ENCODE measurements around the gene SLC35F3.

The SLC35F3 gene

DNA sequence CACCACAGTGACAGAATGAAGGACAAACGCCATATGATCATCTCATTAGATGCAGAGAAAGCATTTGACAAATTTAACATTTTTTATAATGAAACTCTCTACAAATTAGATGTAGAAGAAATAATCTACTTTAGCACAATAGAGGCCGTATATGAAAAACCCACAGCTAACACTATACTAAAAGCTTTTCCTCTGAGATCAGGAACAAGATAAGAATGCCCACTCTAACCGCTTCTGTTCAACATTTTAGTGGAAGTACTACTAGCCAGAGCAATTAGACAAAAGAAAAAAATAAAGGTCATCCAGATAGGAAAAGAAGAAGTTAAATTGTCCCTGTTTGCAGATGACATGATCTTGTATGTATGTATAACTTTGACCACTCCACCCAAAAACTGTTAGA is 109.7 kb downstream of the SLC35F3 start:
- no peak overlapping the region for H3K4me3 ChIP-seq (ENCODE audit: insufficient read depth, low read depth, low read length)
- H3K27me3 ChIP-seq (ENCODE audit: control insufficient read depth, insufficient read depth, low read length, poor library complexity, severe bottlenecking), result no peaks in the 10 kb centered on the region
- 87 to 90% methylated on average over 2 to 3 of the region's 3 CpGs for WGBS, 2 experiments
- H3K9me3 ChIP-seq (ENCODE audit: control insufficient read depth, low read length), result no peaks in the 10 kb centered on the region
- H3K4me1 ChIP-seq (ENCODE audit: control insufficient read depth, insufficient read depth, low read length), result no peaks in the 10 kb centered on the region
- no peak overlapping the region for H3K27ac ChIP-seq (ENCODE audit: insufficient read depth, low read depth, low read length, poor library complexity, severe bottlenecking)
- H3K36me3 ChIP-seq (ENCODE audit: control insufficient read depth, insufficient read depth, low read length), result no peaks in the 10 kb centered on the region

DNA sequence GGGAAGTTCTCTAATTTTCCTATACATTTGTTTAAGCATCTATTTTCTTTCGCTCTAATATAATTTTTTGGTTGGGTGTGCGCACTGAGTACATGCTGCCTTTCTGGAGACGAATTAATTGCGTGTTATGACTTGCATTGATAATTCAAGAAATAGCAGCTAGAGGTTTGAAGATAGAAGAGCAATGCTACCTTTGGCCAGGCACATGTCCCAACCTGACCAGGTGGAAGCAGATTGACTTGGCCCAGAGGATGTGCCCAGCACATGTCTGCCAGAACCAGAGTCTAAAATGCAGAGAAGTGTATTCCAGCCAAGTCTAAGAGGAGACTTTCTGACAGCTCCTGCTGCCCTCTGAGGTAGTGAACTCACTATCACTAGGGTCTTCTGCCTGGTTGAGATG is 114.3 kb downstream of the SLC35F3 start:
- H3K4me3 ChIP-seq (ENCODE audit: insufficient read depth, low read depth, low read length), result no peak overlapping the region
- no peak overlapping the region for H3K27ac ChIP-seq (ENCODE audit: insufficient read depth, low read depth, low read length, poor library complexity, severe bottlenecking)
- H3K9me3 ChIP-seq (ENCODE audit: control insufficient read depth, low read length), result no peaks in the 10 kb centered on the region
- WGBS, 2 experiments, result 94 to 97% methylated on average over 4 of the region's 4 CpGs
- H3K4me1 ChIP-seq (ENCODE audit: control insufficient read depth, insufficient read depth, low read length), result no peaks in the 10 kb centered on the region
- H3K27me3 ChIP-seq (ENCODE audit: control insufficient read depth, insufficient read depth, low read length, poor library complexity, severe bottlenecking), result no peaks in the 10 kb centered on the region
- no peaks in the 10 kb centered on the region for H3K36me3 ChIP-seq (ENCODE audit: control insufficient read depth, insufficient read depth, low read length)

DNA sequence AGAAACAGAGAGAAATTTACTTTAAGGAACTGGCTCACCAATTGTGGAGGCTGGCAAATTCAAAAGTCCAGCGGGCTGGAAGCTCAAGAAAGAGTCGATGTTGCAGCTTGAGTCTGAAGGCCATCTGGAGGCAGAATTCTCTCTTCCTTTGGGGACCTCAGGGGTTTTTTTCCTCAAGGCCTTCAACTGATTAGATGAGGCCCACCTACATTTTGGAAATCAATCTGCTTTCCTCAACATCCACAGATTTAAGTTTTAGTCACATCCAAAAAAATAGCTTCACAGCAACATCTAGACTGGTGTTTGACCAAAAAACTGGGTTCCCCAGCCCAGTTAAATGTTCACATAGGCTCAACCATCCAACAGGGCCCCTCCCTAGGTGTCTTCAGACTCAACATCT is 114.9 kb downstream of the SLC35F3 start:
- 96 to 98% methylated on average over 2 of the region's 2 CpGs for WGBS, 2 experiments
- H3K27me3 ChIP-seq (ENCODE audit: control insufficient read depth, insufficient read depth, low read length, poor library complexity, severe bottlenecking), result no peaks in the 10 kb centered on the region
- H3K4me3 ChIP-seq (ENCODE audit: insufficient read depth, low read depth, low read length), result no peak overlapping the region
- H3K27ac ChIP-seq (ENCODE audit: insufficient read depth, low read depth, low read length, poor library complexity, severe bottlenecking), result no peak overlapping the region
- H3K36me3 ChIP-seq (ENCODE audit: control insufficient read depth, insufficient read depth, low read length), result no peaks in the 10 kb centered on the region
- no peaks in the 10 kb centered on the region for H3K4me1 ChIP-seq (ENCODE audit: control insufficient read depth, insufficient read depth, low read length)
- H3K9me3 ChIP-seq (ENCODE audit: control insufficient read depth, low read length), result no peaks in the 10 kb centered on the region

- no peaks in the 10 kb centered on the region for H3K4me1 ChIP-seq (ENCODE audit: control insufficient read depth, insufficient read depth, low read length)
- H3K27ac ChIP-seq (ENCODE audit: insufficient read depth, low read depth, low read length, poor library complexity, severe bottlenecking), result no peak overlapping the region
- H3K27me3 ChIP-seq (ENCODE audit: control insufficient read depth, insufficient read depth, low read length, poor library complexity, severe bottlenecking), result no peaks in the 10 kb centered on the region
- WGBS, 2 experiments, result 93 to 94% methylated on average over 2 of the region's 2 CpGs
- no peak overlapping the region for H3K4me3 ChIP-seq (ENCODE audit: insufficient read depth, low read depth, low read length)
- H3K9me3 ChIP-seq (ENCODE audit: control insufficient read depth, low read length), result no peaks in the 10 kb centered on the region
- no peaks in the 10 kb centered on the region for H3K36me3 ChIP-seq (ENCODE audit: control insufficient read depth, insufficient read depth, low read length)
Observed at GRCh38 chr1:234022302-234022701, 117.8 kb downstream of the SLC35F3 start.

- H3K9me3 ChIP-seq (ENCODE audit: control insufficient read depth, low read length), result no peaks in the 10 kb centered on the region
- no peaks in the 10 kb centered on the region for H3K36me3 ChIP-seq (ENCODE audit: control insufficient read depth, insufficient read depth, low read length)
- no peak overlapping the region for H3K27ac ChIP-seq (ENCODE audit: insufficient read depth, low read depth, low read length, poor library complexity, severe bottlenecking)
- H3K4me1 ChIP-seq (ENCODE audit: control insufficient read depth, insufficient read depth, low read length), result no peaks in the 10 kb centered on the region
- no peak overlapping the region for H3K4me3 ChIP-seq (ENCODE audit: insufficient read depth, low read depth, low read length)
- WGBS, 2 experiments, result 92 to 94% methylated on average over 8 of the region's 8 CpGs
- H3K27me3 ChIP-seq (ENCODE audit: control insufficient read depth, insufficient read depth, low read length, poor library complexity, severe bottlenecking), result no peaks in the 10 kb centered on the region
Observed at GRCh38 chr1:234039603-234040002, 135.1 kb downstream of the SLC35F3 start.

- Histone ChIP-seq H3K4me3 (ENCODE audit: insufficient read depth, low read depth, low read length) (no peak overlapping the region), H3K27me3 (ENCODE audit: control insufficient read depth, insufficient read depth, low read length, poor library complexity, severe bottlenecking) (no peaks in the 10 kb centered on the region), H3K9me3 (ENCODE audit: control insufficient read depth, low read length) (no peaks in the 10 kb centered on the region), H3K27ac (ENCODE audit: insufficient read depth, low read depth, low read length, poor library complexity, severe bottlenecking) (no peak overlapping the region), H3K36me3 (ENCODE audit: control insufficient read depth, insufficient read depth, low read length) (no peaks in the 10 kb centered on the region), H3K4me1 (ENCODE audit: control insufficient read depth, insufficient read depth, low read length) (no peaks in the 10 kb centered on the region)
- 93 to 96% methylated on average over 9 of the region's 9 CpGs for WGBS, 2 experiments
Observed at GRCh38 chr1:234040446-234041317, 136.2 kb downstream of the SLC35F3 start.

GRCh38 chr1:234044079-234044478 is 139.6 kb downstream of the SLC35F3 start:
- Histone ChIP-seq H3K4me1 (ENCODE audit: control insufficient read depth, insufficient read depth, low read length) (no peaks in the 10 kb centered on the region), H3K9me3 (ENCODE audit: control insufficient read depth, low read length) (no peaks in the 10 kb centered on the region), H3K27me3 (ENCODE audit: control insufficient read depth, insufficient read depth, low read length, poor library complexity, severe bottlenecking) (no peaks in the 10 kb centered on the region), H3K36me3 (ENCODE audit: control insufficient read depth, insufficient read depth, low read length) (no peaks in the 10 kb centered on the region), H3K27ac (ENCODE audit: insufficient read depth, low read depth, low read length, poor library complexity, severe bottlenecking) (no peak overlapping the region), H3K4me3 (ENCODE audit: insufficient read depth, low read depth, low read length) (no peak overlapping the region)
- 95 to 98% methylated on average over 1 of the region's 1 CpG for WGBS, 2 experiments

DNA sequence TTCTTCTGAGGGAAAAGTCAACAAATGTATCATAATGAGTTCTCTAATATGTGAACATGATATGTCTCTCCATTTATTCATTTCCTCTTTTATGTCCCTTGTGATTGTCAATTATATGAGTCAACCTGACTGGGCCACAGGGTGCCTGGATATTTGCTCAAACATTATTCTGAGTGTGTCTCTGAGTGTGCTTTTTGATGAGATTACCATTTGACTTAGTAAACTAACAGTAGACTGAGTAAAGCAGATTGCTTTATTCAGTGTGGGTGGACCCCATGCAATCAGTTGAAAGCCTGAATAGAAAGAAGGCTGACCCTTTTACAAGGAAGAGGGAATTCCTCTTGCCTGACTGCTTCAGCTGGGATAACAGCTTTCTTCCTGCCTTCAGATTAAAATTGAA is 142.6 kb downstream of the SLC35F3 start:
- Histone ChIP-seq H3K4me3 (ENCODE audit: insufficient read depth, low read depth, low read length) (no peak overlapping the region), H3K4me1 (ENCODE audit: control insufficient read depth, insufficient read depth, low read length) (no peaks in the 10 kb centered on the region), H3K9me3 (ENCODE audit: control insufficient read depth, low read length) (no peaks in the 10 kb centered on the region), H3K36me3 (ENCODE audit: control insufficient read depth, insufficient read depth, low read length) (no peaks in the 10 kb centered on the region), H3K27ac (ENCODE audit: insufficient read depth, low read depth, low read length, poor library complexity, severe bottlenecking) (no peak overlapping the region), H3K27me3 (ENCODE audit: control insufficient read depth, insufficient read depth, low read length, poor library complexity, severe bottlenecking) (no peaks in the 10 kb centered on the region)

DNA sequence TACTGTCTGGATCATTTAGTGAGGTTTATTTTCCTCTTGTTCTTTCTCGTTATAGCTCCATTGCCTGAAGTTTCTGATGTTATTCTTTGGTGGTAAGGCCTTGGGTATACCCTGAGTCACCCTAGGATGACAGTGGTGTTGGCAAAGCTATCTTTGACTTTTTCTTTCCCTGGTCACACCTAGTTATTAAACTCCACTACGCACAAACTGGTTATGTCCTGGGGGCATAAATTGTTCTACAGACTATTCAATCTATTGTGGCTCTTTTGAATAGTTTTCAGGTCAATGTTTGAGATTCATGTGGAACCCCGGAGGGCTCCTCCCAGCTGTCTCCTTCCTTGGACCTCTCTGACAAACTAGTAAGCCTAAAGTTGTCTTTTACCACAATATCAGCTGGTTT is 157.7 kb downstream of the SLC35F3 start:
- Histone ChIP-seq H3K27me3 (ENCODE audit: control insufficient read depth, insufficient read depth, low read length, poor library complexity, severe bottlenecking) (no peaks in the 10 kb centered on the region), H3K27ac (ENCODE audit: insufficient read depth, low read depth, low read length, poor library complexity, severe bottlenecking) (no peak overlapping the region), H3K36me3 (ENCODE audit: control insufficient read depth, insufficient read depth, low read length) (no peaks in the 10 kb centered on the region), H3K4me3 (ENCODE audit: insufficient read depth, low read depth, low read length) (no peak overlapping the region), H3K9me3 (ENCODE audit: control insufficient read depth, low read length) (no peaks in the 10 kb centered on the region), H3K4me1 (ENCODE audit: control insufficient read depth, insufficient read depth, low read length) (no peaks in the 10 kb centered on the region)
- 77 to 81% methylated on average over 2 to 3 of the region's 3 CpGs for WGBS, 2 experiments

DNA sequence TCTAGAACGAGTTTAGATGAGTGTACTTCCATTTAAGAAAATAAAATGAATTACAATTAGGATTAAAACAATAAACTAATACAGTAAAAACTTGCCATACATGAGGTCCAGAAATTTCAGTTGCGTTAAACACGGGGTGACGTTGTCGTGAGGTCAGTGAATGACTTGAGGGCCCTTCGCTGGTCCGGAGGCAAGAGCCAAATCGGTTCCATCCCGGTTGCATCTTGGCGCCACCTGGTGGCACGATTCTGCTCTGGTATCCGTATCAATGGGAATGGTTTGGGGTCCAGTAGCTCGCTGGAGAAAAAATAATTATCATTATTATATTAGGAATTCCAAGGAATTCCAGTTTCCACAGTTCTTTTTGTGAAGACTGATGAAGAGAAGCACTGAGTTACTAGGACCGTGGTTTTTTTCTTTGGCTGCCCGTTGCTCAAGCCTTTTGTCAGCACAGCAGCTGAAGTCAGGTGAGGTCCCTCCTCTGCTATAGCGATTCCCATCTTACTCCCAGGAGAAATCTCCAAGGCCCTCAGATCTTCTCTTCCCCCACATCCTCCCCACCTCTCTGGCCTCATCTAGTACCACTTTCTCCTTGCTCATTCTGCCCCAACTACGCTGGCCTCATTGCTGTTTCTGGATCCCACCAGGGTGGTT is 161.4 kb downstream of the SLC35F3 start:
- no peaks in the 10 kb centered on the region for H3K9me3 ChIP-seq (ENCODE audit: control insufficient read depth, low read length)
- 25 to 35% methylated on average over 13 to 16 of the region's 17 CpGs for WGBS, 2 experiments

More for the DNA sequence above, 161.4 kb downstream of the SLC35F3 start:
- H3K27ac ChIP-seq (ENCODE audit: insufficient read depth, low read depth, low read length, poor library complexity, severe bottlenecking), result no peak overlapping the region
- no peaks in the 10 kb centered on the region for H3K27me3 ChIP-seq (ENCODE audit: control insufficient read depth, insufficient read depth, low read length, poor library complexity, severe bottlenecking)
- no peaks in the 10 kb centered on the region for H3K36me3 ChIP-seq (ENCODE audit: control insufficient read depth, insufficient read depth, low read length)
- H3K4me1 ChIP-seq (ENCODE audit: control insufficient read depth, insufficient read depth, low read length), result no peaks in the 10 kb centered on the region
- no peak overlapping the region for H3K4me3 ChIP-seq (ENCODE audit: insufficient read depth, low read depth, low read length)

All from ectodermal cell (in vitro differentiated cells).